ENCODE results near the gene AIRE.
"Not testable (repeated sequence)": the region's sequence is repeated elsewhere in the genome, so short reads cannot be mapped to it uniquely, and the experiment has no call there.

AIRE gene

DNA sequence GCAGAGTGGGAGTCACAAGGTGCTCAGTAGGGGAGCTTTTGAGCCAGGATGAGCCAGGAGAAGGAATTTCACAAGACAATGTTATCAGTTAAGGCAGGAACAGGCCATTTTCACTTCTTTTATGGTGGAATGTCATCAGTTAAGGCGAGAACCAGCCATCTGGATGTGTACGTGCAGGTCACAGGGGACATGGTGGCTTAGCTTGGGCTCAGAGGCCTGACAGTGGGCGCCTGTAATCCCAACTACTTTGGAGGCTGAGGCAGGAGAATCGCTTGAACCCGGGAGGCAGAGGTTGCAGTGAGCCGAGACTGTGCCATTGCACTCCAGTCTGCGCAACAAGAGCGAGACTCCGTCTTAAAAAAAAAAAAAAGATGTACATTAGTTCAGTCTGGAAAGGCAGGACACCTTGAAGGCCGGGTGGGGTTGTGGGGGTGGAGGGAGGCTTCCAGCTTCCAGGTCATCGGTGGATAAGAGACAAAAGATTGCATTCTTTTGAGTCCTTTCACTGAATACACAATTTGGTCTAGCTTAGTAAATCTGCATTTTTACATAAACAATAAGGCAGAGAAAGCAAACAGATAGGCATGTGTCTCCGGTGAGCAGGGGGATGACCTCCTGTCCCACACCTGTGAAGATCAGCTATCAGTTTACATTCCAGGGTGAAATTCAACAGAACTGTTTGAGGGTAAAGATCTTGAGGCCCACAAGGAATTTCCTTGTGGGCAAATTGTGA lies 56.2 kb downstream of the AIRE start:
- not testable (repeated sequence) for H3K27me3 Mint-ChIP-seq, ATAC-seq, DNase-seq, H3K27ac Mint-ChIP-seq, H3K4me3 Mint-ChIP-seq, H3K9me3 Mint-ChIP-seq
- H3K4me1 Mint-ChIP-seq = peaks cover 25% of the 10 kb centered on the region

DNA sequence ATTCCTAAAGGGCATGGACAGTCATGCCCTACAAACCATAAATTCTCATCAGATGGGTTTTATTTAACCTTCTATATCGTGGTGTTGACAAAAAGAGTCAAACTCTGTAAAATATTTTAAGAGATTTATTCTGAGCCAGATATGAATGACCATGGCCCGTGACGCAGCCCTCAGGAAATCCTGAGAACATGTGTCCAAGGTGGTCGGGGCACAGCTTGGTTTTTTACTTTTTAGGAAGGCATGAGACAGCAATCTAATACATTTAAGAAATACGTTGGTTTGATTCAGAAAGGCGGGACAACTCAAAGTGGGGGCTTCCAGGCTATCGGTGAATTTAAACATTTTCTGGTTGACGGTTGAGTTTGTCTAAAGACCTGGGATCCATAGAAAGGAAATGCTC lies 57.3 kb downstream of the AIRE start:
- not testable (repeated sequence) for H3K4me3 Mint-ChIP-seq, H3K9me3 Mint-ChIP-seq, ATAC-seq, DNase-seq, H3K27ac Mint-ChIP-seq, H3K27me3 Mint-ChIP-seq
- peaks cover 23% of the 10 kb centered on the region for H3K4me1 Mint-ChIP-seq

GRCh38 chr21:44344541-44345183 lies 59.0 kb downstream of the AIRE start:
- Mint-ChIP-seq H3K27me3 (peaks cover 16% of the 10 kb centered on the region), H3K27ac (no peak overlapping the region), H3K4me3 (no peak overlapping the region), H3K9me3 (no peaks in the 10 kb centered on the region), H3K4me1 (peaks cover 25% of the 10 kb centered on the region)
- peak; percentile 31 for ATAC-seq
- DNase-seq = no peak

DNA sequence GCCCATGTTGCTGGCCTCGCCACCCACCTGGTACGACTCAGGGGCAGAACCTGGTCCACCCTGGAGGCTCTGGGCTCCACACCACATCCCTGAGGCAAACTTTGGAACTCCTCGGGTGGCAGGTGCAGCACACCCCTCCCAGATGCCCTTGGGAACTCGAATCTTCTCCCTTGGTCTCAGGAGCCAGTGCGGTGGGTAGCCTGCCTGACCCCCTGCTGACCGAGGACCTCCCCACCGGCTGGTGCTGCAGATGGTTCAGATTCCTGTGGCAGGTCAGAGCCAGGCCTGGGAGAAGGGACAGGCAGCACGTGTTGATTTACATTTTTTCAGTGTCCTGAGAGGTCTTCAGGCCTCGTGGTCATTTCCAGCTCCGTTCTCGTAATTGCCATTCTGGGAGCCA lies 59.8 kb downstream of the AIRE start:
- no peak for DNase-seq
- Mint-ChIP-seq H3K27me3 (peaks cover 19% of the 10 kb centered on the region), H3K9me3 (no peaks in the 10 kb centered on the region)

DNA sequence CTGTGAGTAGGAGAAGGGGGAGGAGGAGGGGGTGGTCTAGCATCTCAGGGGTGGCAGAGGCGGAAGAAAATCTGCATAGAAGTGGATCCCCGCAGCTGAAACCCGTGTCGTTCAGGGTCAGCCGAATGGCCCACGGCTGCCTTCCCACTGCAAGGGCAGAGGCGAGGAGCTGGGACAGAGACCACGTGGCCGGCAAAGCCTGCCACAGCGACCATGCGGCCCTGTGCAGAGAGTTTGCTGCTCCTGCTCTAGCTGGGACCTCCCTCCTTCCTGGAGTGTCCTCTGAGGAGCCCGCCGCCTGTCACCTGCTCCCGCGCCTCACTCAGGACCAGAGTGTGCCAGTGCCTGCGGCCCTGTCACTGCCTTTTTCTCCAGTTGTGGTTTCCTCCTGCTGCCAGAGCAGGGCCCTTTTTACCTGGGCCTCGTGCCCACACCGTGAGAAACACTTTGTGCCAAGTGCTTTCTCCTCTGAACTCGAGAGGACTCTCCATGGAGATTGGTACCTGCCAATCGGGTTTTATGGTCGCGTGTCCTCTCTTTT lies 62.3 kb downstream of the AIRE start:
- ATAC-seq (no peak), DNase-seq (no peak)
- Mint-ChIP-seq H3K4me1 (peaks cover 31% of the 10 kb centered on the region), H3K9me3 (no peaks in the 10 kb centered on the region), H3K27ac (no peak overlapping the region), H3K27me3 (peaks cover 36% of the 10 kb centered on the region), H3K4me3 (no peak overlapping the region)

More for the DNA sequence above, 59.8 kb downstream of the AIRE start:
- ATAC-seq = no peak
- H3K4me3 Mint-ChIP-seq = no peak overlapping the region
- peaks cover 20% of the 10 kb centered on the region for H3K4me1 Mint-ChIP-seq
- H3K27ac Mint-ChIP-seq = no peak overlapping the region
